Spleen (tissue), 7 donors: Measurements from ENCODE around the gene PIGW.

Experiments used
- CTCF ChIP-seq, 11 experiments: fragments of 200-600 bp in 7 of 11; fragments of 450-650 bp in 4 of 11; sonication (generic) in 4 of 11; IDR thresholded peaks in 8 of 11; conservative IDR thresholded peaks in 3 of 11; 1 replicate in 7 of 11; 2 replicates in 4 of 11; pipeline versions ENCODE4 v1.4.0 to v1.8.0; 2016 to 2021; ENCODE audit warnings: antibody characterized with exemption in 11 of 11, inconsistent platforms in 4 of 11, mild to moderate bottlenecking in 1 of 11
- POLR2A ChIP-seq, 3 donors: fragments of 450-650 bp; IDR thresholded peaks; one replicate each; pipeline ENCODE4 v1.5.1; 2017; ENCODE audit warnings: antibody characterized with exemption in 3 of 3, mild to moderate bottlenecking in 1 of 3
- POLR2AphosphoS5 ChIP-seq, 3 donors: sonication (generic); formaldehyde crosslinking; IDR thresholded peaks; one replicate each; pipeline ENCODE4 v1.5.1; 2017; ENCODE audit warnings: antibody characterized with exemption in 3 of 3
- donor health status: DM: no; HTN: no; CAD: no; lungs with moderate emphysema.
- donor health status: DM: no; HTN: no; CAD: no.
- donor health status: DM: no; HTN: no; CAD: no.

DNA sequence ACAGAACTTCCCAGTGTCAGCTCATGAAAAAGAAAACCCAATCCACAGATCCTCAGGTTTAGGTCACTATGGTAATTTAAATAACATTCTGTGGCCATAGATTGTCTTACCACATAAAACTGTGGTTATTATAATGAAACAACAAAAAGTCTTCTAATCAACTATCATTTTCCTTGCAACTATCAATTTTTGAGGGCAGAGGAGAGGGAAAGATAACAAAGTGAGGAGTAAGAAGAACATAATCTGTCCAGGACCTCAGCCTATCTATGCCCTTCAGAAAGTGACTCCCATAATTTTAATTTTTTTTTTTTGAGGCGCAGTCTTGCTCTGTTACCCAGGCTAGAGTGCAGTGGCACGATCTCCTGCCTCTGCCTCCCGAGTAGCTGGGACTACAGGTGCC lies 5.9 kb downstream of the PIGW start:
- TF ChIP-seq CTCF (IDR thresholded peaks at IDR 0.05 in 8 of 11, conservative IDR thresholded peaks at IDR 0.05 in 3 of 11), result no peak
- TF ChIP-seq POLR2AphosphoS5 (IDR thresholded peaks at IDR 0.05), result no peak
- no peak for TF ChIP-seq POLR2A (IDR thresholded peaks at IDR 0.05)
